ENCODE measurements around the gene TUBGCP4. TPM values are rescaled to one million over a fixed set of nuclear protein-coding genes. Genes with fewer than 3 reads are reported as not detected.

TUBGCP4 gene
- total RNA-seq, 1 experiment from 2014 or later, result 31.9 TPM

GRCh38 chr15:43408789-43409188 lies 37.9 kb downstream of the TUBGCP4 start:
- no peaks in the 10 kb centered on the region for H3K27me3 ChIP-seq (ENCODE audit: control insufficient read depth, insufficient read depth, low read length)
- H3K4me1 ChIP-seq (ENCODE audit: control insufficient read depth, insufficient read depth, low read length), result no peaks in the 10 kb centered on the region
- H3K4me3 ChIP-seq (ENCODE audit: low read depth in 2 of 2, low read length in 2 of 2), result no peak overlapping the region
- in situ Hi-C loops (cut with HindIII; ENCODE audit: low pct_unique_long_range_greater_than_20kb, low sequenced_read_pairs) (no loop called here), intact Hi-C loops (cut with micrococcal nuclease; ENCODE audit: unreplicated experiment) (no loop called here)
- DNase-seq (ENCODE audit: low read depth, low spot score) (no peak), ATAC-seq (no peak)
- H3K9me3 ChIP-seq (ENCODE audit: control insufficient read depth, insufficient read depth, low read depth, low read length), result no peaks in the 10 kb centered on the region
- BruUV-seq (replicated peaks), result no TSS peak
- POLR2A ChIA-PET, result no interaction called here
- TF ChIP-seq SIN3A (IDR thresholded peaks at IDR 0.05; ENCODE audit: borderline replicate concordance, insufficient read depth, low read depth, low read length) (no peak), CTCF (IDR thresholded peaks at IDR 0.05) (no peak), TCF7L2 (IDR thresholded peaks at IDR 0.05; ENCODE audit: low read depth, low read length) (no peak), POLR2AphosphoS5 (IDR thresholded peaks at IDR 0.05; ENCODE audit: low read depth, low read length) (no peak), REST (IDR thresholded peaks at IDR 0.05; ENCODE audit: insufficient read depth in 1 of 2, low read depth in 2 of 2, low read length in 1 of 2) (no peak)
- peaks cover 52% of the 10 kb centered on the region for H3K36me3 ChIP-seq (ENCODE audit: control insufficient read depth, insufficient read depth, low read length)
- H3K27ac ChIP-seq (ENCODE audit: low read length), result no peak overlapping the region
- CTCF ChIA-PET, result no interaction called here

GRCh38 chr15:43410572-43411214 lies 39.8 kb downstream of the TUBGCP4 start:
- no peak for ATAC-seq
- no TSS peak for BruUV-seq (replicated peaks)
- Histone ChIP-seq H3K4me3 (ENCODE audit: low read depth in 2 of 2, low read length in 2 of 2) (no peak overlapping the region), H3K36me3 (ENCODE audit: control insufficient read depth, insufficient read depth, low read length) (peaks cover 40% of the 10 kb centered on the region), H3K27me3 (ENCODE audit: control insufficient read depth, insufficient read depth, low read length) (no peaks in the 10 kb centered on the region), H3K4me1 (ENCODE audit: control insufficient read depth, insufficient read depth, low read length) (no peaks in the 10 kb centered on the region), H3K9me3 (ENCODE audit: control insufficient read depth, insufficient read depth, low read depth, low read length) (no peaks in the 10 kb centered on the region), H3K27ac (ENCODE audit: low read length) (no peak overlapping the region)
- in situ Hi-C loops (cut with HindIII; ENCODE audit: low pct_unique_long_range_greater_than_20kb, low sequenced_read_pairs), result no loop called here
- no peak for DNase-seq (ENCODE audit: low read depth, low spot score)
- intact Hi-C loops (cut with micrococcal nuclease; ENCODE audit: unreplicated experiment), result no loop called here
- ChIA-PET CTCF (no interaction called here), POLR2A (no interaction called here)
- TF ChIP-seq TCF7L2 (IDR thresholded peaks at IDR 0.05; ENCODE audit: low read depth, low read length) (no peak), REST (IDR thresholded peaks at IDR 0.05; ENCODE audit: insufficient read depth in 1 of 2, low read depth in 2 of 2, low read length in 1 of 2) (no peak), POLR2AphosphoS5 (IDR thresholded peaks at IDR 0.05; ENCODE audit: low read depth, low read length) (no peak), SIN3A (IDR thresholded peaks at IDR 0.05; ENCODE audit: borderline replicate concordance, insufficient read depth, low read depth, low read length) (no peak)

Measured in Panc1 (cell line).